Measurements from ENCODE around the gene CHMP4A. TPM values are rescaled to one million over a fixed set of nuclear protein-coding genes. Genes with fewer than 3 reads are reported as not detected.
"Not testable (repeated sequence)": the region's sequence is repeated elsewhere in the genome, so short reads cannot be mapped to it uniquely, and the experiment has no call there.

CHMP4A gene
- total RNA-seq, 1 donor from 2014 or later, result 53.0 TPM

GRCh38 chr14:24224618-24225071 is 11.4 kb upstream of the CHMP4A start:
- no peak for DNase-seq (ENCODE audit: low spot score)

- DNase-seq (ENCODE audit: low spot score), result not testable (repeated sequence)
These were observed 9.7 kb upstream of the CHMP4A start for GRCh38 chr14:24222987-24223386.

GRCh38 chr14:24219521-24219920 is 6.2 kb upstream of the CHMP4A start:
- no peak for DNase-seq (ENCODE audit: low spot score)

- no peak for DNase-seq (ENCODE audit: low spot score)
These were observed 5.8 kb upstream of the CHMP4A start for GRCh38 chr14:24219080-24219479.

GRCh38 chr14:24216876-24217275 is 3.6 kb upstream of the CHMP4A start:
- not testable (repeated sequence) for DNase-seq (ENCODE audit: low spot score)

GRCh38 chr14:24216345-24216699 is 3.0 kb upstream of the CHMP4A start:
- DNase-seq (ENCODE audit: low spot score), result no peak

GRCh38 chr14:24215495-24216344 is 2.4 kb upstream of the CHMP4A start, which contains the start of gene MDP1:
MDP1 (minus strand) TSS chr14:24216066; CDS start chr14:24215955, 111 bp downstream.
- peak; percentile 87 for DNase-seq (ENCODE audit: low spot score)

GRCh38 chr14:24213866-24214662 is 776 bp upstream of the CHMP4A start:
- DNase-seq (ENCODE audit: low spot score), result no peak

GRCh38 chr14:24211311-24211710 is 2.0 kb downstream of the CHMP4A start:
- DNase-seq (ENCODE audit: low spot score), result no peak

- DNase-seq (ENCODE audit: low spot score), result no peak
These were observed 5.7 kb downstream of the CHMP4A start for GRCh38 chr14:24207625-24208024.

GRCh38 chr14:24207104-24207551 is 6.2 kb downstream of the CHMP4A start:
- DNase-seq (ENCODE audit: low spot score), result no peak

- no peak for DNase-seq (ENCODE audit: low spot score)
These were observed 6.8 kb downstream of the CHMP4A start for GRCh38 chr14:24206260-24207103.

GRCh38 chr14:24204163-24205146 is 8.8 kb downstream of the CHMP4A start:
- DNase-seq (ENCODE audit: low spot score), result no peak

- not testable (repeated sequence) for DNase-seq (ENCODE audit: low spot score)
These were observed 9.9 kb downstream of the CHMP4A start for GRCh38 chr14:24203249-24203886.

GRCh38 chr14:24202538-24202937 is 10.8 kb downstream of the CHMP4A start:
- DNase-seq (ENCODE audit: low spot score), result not testable (repeated sequence)

GRCh38 chr14:24198814-24199524 is 14.3 kb downstream of the CHMP4A start:
- DNase-seq (ENCODE audit: low spot score), result no peak

- no peak for DNase-seq (ENCODE audit: low spot score)
These were observed 16.2 kb downstream of the CHMP4A start for GRCh38 chr14:24197056-24197450.

- DNase-seq (ENCODE audit: low spot score), result no peak
These were observed 16.9 kb downstream of the CHMP4A start for GRCh38 chr14:24196071-24197055.
